ENCODE measurements around the gene CTDSPL. TPM values are rescaled to one million over a fixed set of nuclear protein-coding genes. Genes with fewer than 3 reads are reported as not detected.

The CTDSPL gene
- total RNA-seq, 1 experiment from 2014 or later, result 6.1 TPM

DNA sequence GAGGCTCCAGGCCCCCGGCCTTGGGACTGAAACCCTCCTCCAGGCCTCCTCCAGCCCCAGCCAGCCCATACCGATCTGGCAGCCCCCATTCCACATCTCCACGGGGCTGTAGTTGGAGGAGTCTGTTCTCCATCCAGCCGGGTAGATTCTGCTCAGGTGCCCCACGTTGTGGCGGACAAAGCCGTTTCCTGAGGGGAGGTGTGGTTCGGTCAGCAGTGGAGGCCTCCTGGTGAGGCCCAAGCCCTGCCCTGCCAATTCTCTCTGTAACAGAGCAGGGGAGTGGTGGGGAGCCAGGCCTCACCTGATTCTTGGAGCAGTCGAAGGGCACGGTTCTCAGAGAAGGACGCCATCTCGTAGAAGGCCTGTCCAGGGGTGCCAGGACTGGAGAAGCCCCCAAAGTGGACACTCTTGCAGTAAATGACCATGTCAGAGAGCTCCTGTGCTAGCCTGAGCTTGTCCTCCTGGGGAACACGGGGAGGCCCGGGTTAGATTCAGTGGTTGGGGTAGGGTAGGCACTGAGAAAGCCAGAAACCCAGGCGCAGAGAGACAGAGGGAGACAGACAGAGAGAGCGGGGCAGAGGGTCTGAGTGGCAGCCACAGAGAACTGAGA, 147.4 kb downstream of the CTDSPL start:
- no peaks in the 10 kb centered on the region for H3K9me3 ChIP-seq (ENCODE audit: low read length)
- H3K79me2 ChIP-seq (ENCODE audit: low read length), result no peaks in the 10 kb centered on the region
- H3F3A ChIP-seq (ENCODE audit: low read length, unreplicated experiment), result no peaks in the 10 kb centered on the region
- no peaks in the 10 kb centered on the region for H3K36me3 ChIP-seq (ENCODE audit: low read depth, low read length)
- no peak overlapping the region for H3K27ac ChIP-seq (ENCODE audit: low read length)
- BruUV-seq (replicated peaks), result no TSS peak
- CTCF ChIA-PET, result no interaction called here
- no peak for ATAC-seq
- intact Hi-C loops (cut with micrococcal nuclease), result loop anchor here (10.0 kb wide), 2 partner anchors 446 to 476 kb away; partner anchors contain the start of gene ACVR2B
- H2AFZ ChIP-seq (ENCODE audit: low read length), result no peak overlapping the region
- H3K4me3 ChIP-seq (ENCODE audit: low read length), result no peak overlapping the region
- no peak overlapping the region for H3K9ac ChIP-seq (ENCODE audit: low read length)
- peaks cover 20% of the 10 kb centered on the region for H3K4me1 ChIP-seq (ENCODE audit: insufficient read depth, low read length)
- H3K4me2 ChIP-seq (ENCODE audit: low read length), result no peak overlapping the region
- no peak for DNase-seq
- H4K20me1 ChIP-seq (ENCODE audit: low read length), result no peaks in the 10 kb centered on the region
- H3K27me3 ChIP-seq (ENCODE audit: low read length), result no peaks in the 10 kb centered on the region
- H3K9me2 ChIP-seq (replicated peaks; ENCODE audit: low read length), result no peaks in the 10 kb centered on the region
- POLR2A ChIA-PET (ENCODE audit: unreplicated experiment), result no interaction called here
- TF ChIP-seq, protein P1, sequence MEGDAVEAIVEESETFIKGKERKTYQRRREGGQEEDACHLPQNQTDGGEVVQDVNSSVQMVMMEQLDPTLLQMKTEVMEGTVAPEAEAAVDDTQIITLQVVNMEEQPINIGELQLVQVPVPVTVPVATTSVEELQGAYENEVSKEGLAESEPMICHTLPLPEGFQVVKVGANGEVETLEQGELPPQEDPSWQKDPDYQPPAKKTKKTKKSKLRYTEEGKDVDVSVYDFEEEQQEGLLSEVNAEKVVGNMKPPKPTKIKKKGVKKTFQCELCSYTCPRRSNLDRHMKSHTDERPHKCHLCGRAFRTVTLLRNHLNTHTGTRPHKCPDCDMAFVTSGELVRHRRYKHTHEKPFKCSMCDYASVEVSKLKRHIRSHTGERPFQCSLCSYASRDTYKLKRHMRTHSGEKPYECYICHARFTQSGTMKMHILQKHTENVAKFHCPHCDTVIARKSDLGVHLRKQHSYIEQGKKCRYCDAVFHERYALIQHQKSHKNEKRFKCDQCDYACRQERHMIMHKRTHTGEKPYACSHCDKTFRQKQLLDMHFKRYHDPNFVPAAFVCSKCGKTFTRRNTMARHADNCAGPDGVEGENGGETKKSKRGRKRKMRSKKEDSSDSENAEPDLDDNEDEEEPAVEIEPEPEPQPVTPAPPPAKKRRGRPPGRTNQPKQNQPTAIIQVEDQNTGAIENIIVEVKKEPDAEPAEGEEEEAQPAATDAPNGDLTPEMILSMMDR (conservative IDR thresholded peaks at IDR 0.05; ENCODE audit: low read depth, low read length), result no peak
- TF ChIP-seq EZH2 (IDR thresholded peaks at IDR 0.05; ENCODE audit: low read length, unreplicated experiment) (no peak), EZH2phosphoT487 (IDR thresholded peaks at IDR 0.05; ENCODE audit: borderline replicate concordance, low read length) (no peak)

- H3K27ac ChIP-seq (ENCODE audit: low read length), result no peak overlapping the region
- no peaks in the 10 kb centered on the region for H3F3A ChIP-seq (ENCODE audit: low read length, unreplicated experiment)
- intact Hi-C loops (cut with micrococcal nuclease), result loop anchor here (10.0 kb wide), 2 partner anchors 445 to 475 kb away; partner anchors contain the start of gene ACVR2B
- H3K9me2 ChIP-seq (replicated peaks; ENCODE audit: low read length), result no peaks in the 10 kb centered on the region
- no peaks in the 10 kb centered on the region for H4K20me1 ChIP-seq (ENCODE audit: low read length)
- no peaks in the 10 kb centered on the region for H3K27me3 ChIP-seq (ENCODE audit: low read length)
- no peaks in the 10 kb centered on the region for H3K36me3 ChIP-seq (ENCODE audit: low read depth, low read length)
- H2AFZ ChIP-seq (ENCODE audit: low read length), result no peak overlapping the region
- H3K4me2 ChIP-seq (ENCODE audit: low read length), result no peak overlapping the region
- ATAC-seq (no peak), DNase-seq (no peak)
- no peaks in the 10 kb centered on the region for H3K79me2 ChIP-seq (ENCODE audit: low read length)
- ChIA-PET POLR2A (ENCODE audit: unreplicated experiment) (no interaction called here), CTCF (no interaction called here)
- H3K4me3 ChIP-seq (ENCODE audit: low read length), result no peak overlapping the region
- peaks cover 11% of the 10 kb centered on the region for H3K4me1 ChIP-seq (ENCODE audit: insufficient read depth, low read length)
- TF ChIP-seq, protein P1 (conservative IDR thresholded peaks at IDR 0.05; ENCODE audit: low read depth, low read length), result no peak
- TF ChIP-seq EZH2 (IDR thresholded peaks at IDR 0.05; ENCODE audit: low read length, unreplicated experiment), result no peak
- TF ChIP-seq EZH2phosphoT487 (IDR thresholded peaks at IDR 0.05; ENCODE audit: borderline replicate concordance, low read length), result no peak
- no peak overlapping the region for H3K9ac ChIP-seq (ENCODE audit: low read length)
- no TSS peak for BruUV-seq (replicated peaks)
- H3K9me3 ChIP-seq (ENCODE audit: low read length), result no peaks in the 10 kb centered on the region
These were observed 148.3 kb downstream of the CTDSPL start for GRCh38 chr3:38009807-38010591.

- POLR2A ChIA-PET (ENCODE audit: unreplicated experiment), result no interaction called here
These were observed 149.4 kb downstream of the CTDSPL start for GRCh38 chr3:38011111-38011510.

More at GRCh38 chr3:38011111-38011510, 149.4 kb downstream of the CTDSPL start:
- H3K4me1 ChIP-seq (ENCODE audit: insufficient read depth, low read length), result 0 out of 2 replicates have a peak, but pooled peaks cover under 1% of the 10 kb centered on the region
- TF ChIP-seq, protein P1 (conservative IDR thresholded peaks at IDR 0.05; ENCODE audit: low read depth, low read length), result no peak
- TF ChIP-seq EZH2phosphoT487 (IDR thresholded peaks at IDR 0.05; ENCODE audit: borderline replicate concordance, low read length), result no peak
- TF ChIP-seq EZH2 (IDR thresholded peaks at IDR 0.05; ENCODE audit: low read length, unreplicated experiment), result no peak
- no peak overlapping the region for H3K4me2 ChIP-seq (ENCODE audit: low read length)
- ATAC-seq (no peak), DNase-seq (no peak)
- no peak overlapping the region for H3K27ac ChIP-seq (ENCODE audit: low read length)
- BruUV-seq (replicated peaks), result no TSS peak
- CTCF ChIA-PET, result no interaction called here
- intact Hi-C loops (cut with micrococcal nuclease), result no loop called here
- no peaks in the 10 kb centered on the region for H3K9me2 ChIP-seq (replicated peaks; ENCODE audit: low read length)
- H3F3A ChIP-seq (ENCODE audit: low read length, unreplicated experiment), result no peaks in the 10 kb centered on the region
- 0 out of 2 replicates have a peak, but pooled peaks cover under 1% of the 10 kb centered on the region for H3K36me3 ChIP-seq (ENCODE audit: low read depth, low read length)
- H3K27me3 ChIP-seq (ENCODE audit: low read length), result no peaks in the 10 kb centered on the region
- no peak overlapping the region for H3K4me3 ChIP-seq (ENCODE audit: low read length)
- no peaks in the 10 kb centered on the region for H4K20me1 ChIP-seq (ENCODE audit: low read length)
- no peaks in the 10 kb centered on the region for H3K79me2 ChIP-seq (ENCODE audit: low read length)
- H3K9ac ChIP-seq (ENCODE audit: low read length), result no peak overlapping the region
- H3K9me3 ChIP-seq (ENCODE audit: low read length), result no peaks in the 10 kb centered on the region
- no peak overlapping the region for H2AFZ ChIP-seq (ENCODE audit: low read length)
